A549 (cell line): ENCODE data around the gene SKIC2.
"Not testable (repeated sequence)": the region's sequence is repeated elsewhere in the genome, so short reads cannot be mapped to it uniquely, and the experiment has no call there.

Experiments
- CBX2 ChIP-seq: fragments of 200-600 bp; sonication (generic); IDR thresholded peaks from 2 replicates; pipeline ENCODE4 v1.6.1; 2016; ENCODE audit warnings: low read depth, mild to moderate bottlenecking, borderline replicate concordance
- CBX8 ChIP-seq: fragments of 200-600 bp; sonication (generic); IDR thresholded peaks from 2 replicates; pipeline ENCODE4 v1.6.1; 2016
- ESRRA ChIP-seq: fragments of 150-350 bp; IDR thresholded peaks from 2 replicates; pipeline ENCODE4 v1.6.1; 2014; ENCODE audit warnings: mild to moderate bottlenecking, low read length, borderline replicate concordance
- FOSL2 ChIP-seq, 2 experiments: fragments of 450-650 bp in 1 of 2; fragments of >200 bp in 1 of 2; sonication (Bioruptor Twin) in 1 of 2; formaldehyde crosslinking; IDR thresholded peaks; 2 replicates each; pipeline versions ENCODE4 v1.5.0 to v1.6.1; 2016 to 2020; ENCODE audit warnings: mild to moderate bottlenecking in 1 of 2, moderate library complexity in 1 of 2
- HDAC2 ChIP-seq: fragments of 200-600 bp; sonication (generic); IDR thresholded peaks from 2 replicates; pipeline ENCODE4 v1.6.1; 2016
- HOXB5 ChIP-seq: fragments of 250-450 bp; sonication (Bioruptor Pico); IDR thresholded peaks from 2 replicates; pipeline ENCODE4 v1.5.0; 2020; ENCODE audit warnings: mild to moderate bottlenecking, moderate library complexity
- MAFK ChIP-seq: fragments of 450-650 bp; IDR thresholded peaks from 2 replicates; pipeline ENCODE4 v1.6.1; 2014; ENCODE audit not compliant: partially characterized antibody
- NFE2L2 ChIP-seq: fragments of 150-350 bp; conservative IDR thresholded peaks from 2 replicates; pipeline ENCODE4 v1.6.1; 2014; ENCODE audit warnings: low read length
- POLR2AphosphoS2 ChIP-seq: conservative IDR thresholded peaks from 2 replicates; pipeline ENCODE4 v1.6.1; 2012; ENCODE audit warnings: low read length, improper control_type of control experiment, inconsistent platforms
- TF ChIP-seq, protein P1 (sequence below): IDR thresholded peaks from 2 replicates; pipeline ENCODE4 v1.6.1; 2012
- TF ChIP-seq, protein P2 (sequence below): fragments of >200 bp; sonication (Bioruptor Twin); formaldehyde crosslinking; IDR thresholded peaks from 3 replicates; pipeline ENCODE4 v1.5.1; 2016
- TF ChIP-seq, protein P3 (sequence below): fragments of 450-650 bp; IDR thresholded peaks from 2 replicates; pipeline ENCODE4 v1.6.1; 2014; ENCODE audit warnings: antibody characterized with exemption

DNA sequence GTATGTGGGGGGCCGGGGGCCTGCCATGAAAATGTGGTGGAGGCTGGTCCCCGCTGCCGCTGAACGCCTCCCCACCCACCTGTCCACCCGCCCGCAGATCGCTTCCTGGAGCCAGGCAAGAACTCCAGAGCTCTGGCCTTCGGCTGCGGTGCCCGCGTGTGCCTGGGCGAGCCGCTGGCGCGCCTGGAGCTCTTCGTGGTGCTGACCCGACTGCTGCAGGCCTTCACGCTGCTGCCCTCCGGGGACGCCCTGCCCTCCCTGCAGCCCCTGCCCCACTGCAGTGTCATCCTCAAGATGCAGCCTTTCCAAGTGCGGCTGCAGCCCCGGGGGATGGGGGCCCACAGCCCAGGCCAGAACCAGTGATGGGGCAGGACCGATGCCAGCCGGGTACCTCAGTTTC lies 49.1 kb downstream of the SKIC2 start:
- TF ChIP-seq POLR2AphosphoS2; ESRRA; CBX2; HOXB5; HDAC2; MAFK; CBX8; NFE2L2; FOSL2 (IDR thresholded peaks at IDR 0.05); FOSL2 (CRISPR knock-in tag; IDR thresholded peaks at IDR 0.05): not testable (repeated sequence)
- TF ChIP-seq, protein P1, sequence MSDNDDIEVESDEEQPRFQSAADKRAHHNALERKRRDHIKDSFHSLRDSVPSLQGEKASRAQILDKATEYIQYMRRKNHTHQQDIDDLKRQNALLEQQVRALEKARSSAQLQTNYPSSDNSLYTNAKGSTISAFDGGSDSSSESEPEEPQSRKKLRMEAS, result not testable (repeated sequence)
- TF ChIP-seq, protein P2, sequence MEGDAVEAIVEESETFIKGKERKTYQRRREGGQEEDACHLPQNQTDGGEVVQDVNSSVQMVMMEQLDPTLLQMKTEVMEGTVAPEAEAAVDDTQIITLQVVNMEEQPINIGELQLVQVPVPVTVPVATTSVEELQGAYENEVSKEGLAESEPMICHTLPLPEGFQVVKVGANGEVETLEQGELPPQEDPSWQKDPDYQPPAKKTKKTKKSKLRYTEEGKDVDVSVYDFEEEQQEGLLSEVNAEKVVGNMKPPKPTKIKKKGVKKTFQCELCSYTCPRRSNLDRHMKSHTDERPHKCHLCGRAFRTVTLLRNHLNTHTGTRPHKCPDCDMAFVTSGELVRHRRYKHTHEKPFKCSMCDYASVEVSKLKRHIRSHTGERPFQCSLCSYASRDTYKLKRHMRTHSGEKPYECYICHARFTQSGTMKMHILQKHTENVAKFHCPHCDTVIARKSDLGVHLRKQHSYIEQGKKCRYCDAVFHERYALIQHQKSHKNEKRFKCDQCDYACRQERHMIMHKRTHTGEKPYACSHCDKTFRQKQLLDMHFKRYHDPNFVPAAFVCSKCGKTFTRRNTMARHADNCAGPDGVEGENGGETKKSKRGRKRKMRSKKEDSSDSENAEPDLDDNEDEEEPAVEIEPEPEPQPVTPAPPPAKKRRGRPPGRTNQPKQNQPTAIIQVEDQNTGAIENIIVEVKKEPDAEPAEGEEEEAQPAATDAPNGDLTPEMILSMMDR, result not testable (repeated sequence)
- TF ChIP-seq, protein P3, sequence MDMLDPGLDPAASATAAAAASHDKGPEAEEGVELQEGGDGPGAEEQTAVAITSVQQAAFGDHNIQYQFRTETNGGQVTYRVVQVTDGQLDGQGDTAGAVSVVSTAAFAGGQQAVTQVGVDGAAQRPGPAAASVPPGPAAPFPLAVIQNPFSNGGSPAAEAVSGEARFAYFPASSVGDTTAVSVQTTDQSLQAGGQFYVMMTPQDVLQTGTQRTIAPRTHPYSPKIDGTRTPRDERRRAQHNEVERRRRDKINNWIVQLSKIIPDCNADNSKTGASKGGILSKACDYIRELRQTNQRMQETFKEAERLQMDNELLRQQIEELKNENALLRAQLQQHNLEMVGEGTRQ, result not testable (repeated sequence)
